Hepatocyte (in vitro differentiated cells): ENCODE measurements around the gene RRAGC. TPM values are rescaled to one million over a fixed set of nuclear protein-coding genes. Genes with fewer than 3 reads are reported as not detected.

Experiments
- DNase-seq: peaks from one replicate; pipeline ENCODE4 v3.0.0-alpha.2; 2016; ENCODE audit warnings: low spot score
- H2AFZ ChIP-seq: fragments of 200-600 bp; sonication (generic); 2 replicates; pipeline ENCODE4 v1.6.0; 2016; ENCODE audit warnings: antibody characterized with exemption, mild to moderate bottlenecking
- H3K27ac ChIP-seq: fragments of 200-600 bp; sonication (generic); 2 replicates; pipeline ENCODE4 v1.5.1; 2016; ENCODE audit warnings: mild to moderate bottlenecking
- H3K27me3 ChIP-seq: fragments of 200-600 bp; sonication (generic); 2 replicates; pipeline ENCODE4 v1.6.1; 2016
- H3K36me3 ChIP-seq: fragments of 200-600 bp; sonication (generic); replicated peaks from 2 replicates; pipeline ENCODE4 v1.5.1; 2016; ENCODE audit warnings: low read depth; ENCODE audit not compliant: insufficient read depth
- H3K4me1 ChIP-seq: fragments of 200-600 bp; sonication (generic); 2 replicates; pipeline ENCODE4 v1.5.1; 2016; ENCODE audit warnings: mild to moderate bottlenecking, moderate library complexity; ENCODE audit not compliant: insufficient read depth
- H3K4me2 ChIP-seq: fragments of 200-600 bp; sonication (generic); 2 replicates; pipeline ENCODE4 v1.6.0; 2016
- H3K4me3 ChIP-seq: fragments of 200-600 bp; sonication (generic); 2 replicates; pipeline ENCODE4 v1.5.1; 2016; ENCODE audit warnings: mild to moderate bottlenecking
- H3K79me2 ChIP-seq: fragments of 200-600 bp; sonication (generic); 2 replicates; pipeline ENCODE4 v1.6.0; 2017; ENCODE audit warnings: mild to moderate bottlenecking
- H3K9me2 ChIP-seq: fragments of 200-600 bp; sonication (generic); replicated peaks from 2 replicates; pipeline ENCODE4 v1.6.0; 2017; ENCODE audit warnings: mild to moderate bottlenecking; ENCODE audit not compliant: insufficient read depth
- H3K9me3 ChIP-seq: fragments of 200-600 bp; sonication (generic); 2 replicates; pipeline ENCODE4 v1.5.1; 2016; ENCODE audit warnings: low read depth, mild to moderate bottlenecking
- H4K20me1 ChIP-seq: fragments of 200-600 bp; sonication (generic); 2 replicates; pipeline ENCODE4 v1.6.0; 2016; ENCODE audit warnings: mild to moderate bottlenecking; ENCODE audit not compliant: insufficient read depth, poor library complexity, severe bottlenecking
- CTCF ChIP-seq: fragments of 200-600 bp; sonication (generic); IDR thresholded peaks from 2 replicates; pipeline ENCODE4 v1.5.1; 2016; ENCODE audit warnings: antibody characterized with exemption, mild to moderate bottlenecking; ENCODE audit not compliant: poor library complexity
- EZH2 ChIP-seq: fragments of 200-600 bp; sonication (generic); IDR thresholded peaks from 2 replicates; pipeline ENCODE4 v1.6.1; 2016; ENCODE audit warnings: antibody characterized with exemption, mild to moderate bottlenecking, borderline replicate concordance
- EZH2phosphoT487 ChIP-seq: fragments of 200-600 bp; sonication (generic); IDR thresholded peaks from one replicate; pipeline ENCODE4 v1.6.1; 2018; ENCODE audit warnings: antibody characterized with exemption, mild to moderate bottlenecking, low read depth, moderate library complexity; ENCODE audit not compliant: unreplicated experiment, severe bottlenecking
- WGBS: methylation state at CpG from one replicate; pipeline ENCODE4 v1.1.6; 2016; ENCODE audit warnings: low lambda C conversion rate; ENCODE audit errors: missing lambda C conversion rate; 5-methylcytosine and 5-hydroxymethylcytosine counted together
- polyA plus RNA-seq: library from polyadenylated mRNA; unstranded; fragments of >200 nt; fragmentation: Nextera tagmentation; extraction: Ambion mirVana; gene quantifications from 2 replicates; pipeline ENCODE4 v1.2.1, GENCODE V29; 2016
- small RNA-seq: library from RNA; depleted of rRNA; stranded (forward); fragments of <200 nt; gene quantifications from one replicate; pipeline ENCODE3, GENCODE V24; 2014
- total RNA-seq: library from RNA; depleted of rRNA; stranded (reverse); fragments of >200 nt; gene quantifications from 2 replicates; pipeline ENCODE4 v1.2.3, GENCODE V29; 2014

RRAGC gene
- total and polyA plus RNA-seq, 2 experiments from 2014 or later: 21.7 to 36.6 TPM

GRCh38 chr1:38789498-38790169 lies 69.9 kb downstream of the RRAGC start:
- H3K4me3 ChIP-seq: no peak overlapping the region
- H3K9me2 ChIP-seq: no peaks in the 10 kb centered on the region
- H3K27me3 ChIP-seq: peaks cover 11% of the 10 kb centered on the region
- no peaks in the 10 kb centered on the region for H3K9me3 ChIP-seq
- no peaks in the 10 kb centered on the region for H4K20me1 ChIP-seq
- DNase-seq: no peak
- H3K4me2 ChIP-seq: no peak overlapping the region
- no peak overlapping the region for H2AFZ ChIP-seq
- H3K4me1 ChIP-seq: no peaks in the 10 kb centered on the region
- H3K27ac ChIP-seq: no peak overlapping the region
- 70% methylated on average over 5 of the region's 5 CpGs for WGBS
- TF ChIP-seq CTCF (no peak), EZH2phosphoT487 (no peak), EZH2 (no peak)
- no peaks in the 10 kb centered on the region for H3K36me3 ChIP-seq
- no peaks in the 10 kb centered on the region for H3K79me2 ChIP-seq

- H3K9me2 ChIP-seq: no peaks in the 10 kb centered on the region
- TF ChIP-seq CTCF (no peak), EZH2 (no peak), EZH2phosphoT487 (no peak)
- H3K79me2 ChIP-seq: no peaks in the 10 kb centered on the region
- no peak overlapping the region for H3K27ac ChIP-seq
- no peaks in the 10 kb centered on the region for H3K36me3 ChIP-seq
- DNase-seq: no peak
- no peaks in the 10 kb centered on the region for H3K9me3 ChIP-seq
- no peak overlapping the region for H3K4me2 ChIP-seq
- no peak overlapping the region for H2AFZ ChIP-seq
- H3K27me3 ChIP-seq: peaks cover 13% of the 10 kb centered on the region
- no peaks in the 10 kb centered on the region for H4K20me1 ChIP-seq
- 73% methylated on average over 15 of the region's 15 CpGs for WGBS
- no peak overlapping the region for H3K4me3 ChIP-seq
- H3K4me1 ChIP-seq: no peaks in the 10 kb centered on the region
These were observed 70.9 kb downstream of the RRAGC start for GRCh38 chr1:38788341-38789336.

Small RNA genes within 50 kb of the gene (small RNA-seq; reads per million reads assigned to genes)
- not detected for gene GJA9-MYCBP

Other genes with a start within 250 kb of the RRAGC start
- gene MYCBP, start 13.6 kb upstream of the RRAGC start, total RNA-seq: 14.7 and 20.5 TPM in 2 replicates
- 33.9 and 38.4 TPM in 2 replicates for gene MYCBP, start 13.6 kb upstream of the RRAGC start, polyA plus RNA-seq
- not detected in 2 replicates for gene GJA9, start 21.8 kb upstream of the RRAGC start, total RNA-seq
- gene GJA9, start 21.8 kb upstream of the RRAGC start, polyA plus RNA-seq: 0.34 TPM in 1 of 2 replicates, not detected in the other
- 0.57 TPM in 1 of 2 replicates, not detected in the other for gene RHBDL2, start 82.1 kb upstream of the RRAGC start, total RNA-seq
- 0.77 and 1.4 TPM in 2 replicates for gene RHBDL2, start 82.1 kb upstream of the RRAGC start, polyA plus RNA-seq
- 75.1 and 81.9 TPM in 2 replicates for gene AKIRIN1, start 131.5 kb upstream of the RRAGC start, total RNA-seq
- gene AKIRIN1, start 131.5 kb upstream of the RRAGC start, polyA plus RNA-seq: 70.7 and 77.3 TPM in 2 replicates
- gene NDUFS5, start 166.6 kb upstream of the RRAGC start, total RNA-seq: 449 and 465 TPM in 2 replicates
- 535 and 547 TPM in 2 replicates for gene NDUFS5, start 166.6 kb upstream of the RRAGC start, polyA plus RNA-seq